Right atrium auricular region (tissue), 2 donors: ENCODE measurements around the gene TEC. TPM values are rescaled to one million over a fixed set of nuclear protein-coding genes. Genes with fewer than 3 reads are reported as not detected.

ENCODE experiments used
- DNase-seq: peaks from one replicate; pipeline ENCODE4 v3.0.0-alpha.2; 2019; ENCODE audit warnings: low spot score
- H3K27ac ChIP-seq, 2 donors: fragments of 200-600 bp; sonication (generic); 1 replicate in 1 of 2; 2 replicates in 1 of 2; pipeline ENCODE4 v1.5.1; 2016 to 2019
- H3K27me3 ChIP-seq, 2 donors: fragments of 200-600 bp; sonication (generic); one replicate each; pipeline versions ENCODE4 v1.5.1 to v1.6.0; 2017 to 2019
- H3K36me3 ChIP-seq: fragments of 200-600 bp; sonication (generic); one replicate; pipeline ENCODE4 v1.5.1; 2016
- H3K4me1 ChIP-seq, 2 donors: fragments of 200-600 bp; sonication (generic); one replicate each; pipeline versions ENCODE4 v1.5.1 to v1.6.0; 2017 to 2019
- H3K4me3 ChIP-seq, 2 donors: fragments of 200-600 bp; sonication (generic); 1 replicate in 1 of 2; 2 replicates in 1 of 2; pipeline ENCODE4 v1.5.1; 2017 to 2019; ENCODE audit warnings: mild to moderate bottlenecking in 1 of 2, moderate library complexity in 1 of 2
- H3K9me3 ChIP-seq, 2 donors: fragments of 200-600 bp; sonication (generic); one replicate each; pipeline ENCODE4 v1.5.1; 2019
- total RNA-seq, 2 donors: library from RNA; depleted of rRNA; stranded (reverse); fragments of >200 nt; gene quantifications; one replicate each; pipeline ENCODE4 v1.1.0, GENCODE V29; 2016
- TF ChIP-seq, protein P1 (sequence below), 2 donors: fragments of 200-600 bp; sonication (generic); IDR thresholded peaks; one replicate each; pipeline ENCODE4 v1.5.1; 2019; ENCODE audit warnings: antibody characterized with exemption in 2 of 2

Gene TEC
- total RNA-seq, 2 donors from 2014 or later = 1.1 to 1.3 TPM

DNA sequence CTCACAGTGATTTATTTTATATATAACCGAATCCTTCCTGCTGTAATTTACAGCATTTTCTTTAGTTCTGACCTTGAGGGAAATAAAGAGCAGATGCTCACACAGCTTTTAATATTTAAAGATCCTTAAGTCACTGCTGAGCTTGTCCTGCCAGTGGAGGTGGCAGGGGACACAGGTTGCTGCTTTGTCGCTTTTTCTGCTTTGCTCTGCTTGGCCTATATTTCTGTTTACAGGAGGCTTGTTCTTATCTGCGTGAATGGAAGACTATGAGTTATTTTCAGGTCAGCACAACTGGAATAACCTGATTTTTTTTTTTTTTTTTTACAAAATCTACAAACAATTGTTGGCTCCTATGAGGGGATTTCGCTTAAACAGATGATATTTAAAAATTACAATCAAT, 137.9 kb downstream of the TEC start:
- Histone ChIP-seq H3K27me3 (no peaks in the 10 kb centered on the region), H3K27ac (peak overlapping the region in 1 of 2 donors; percentile 84), H3K4me3 (no peak overlapping the region), H3K9me3 (no peaks in the 10 kb centered on the region), H3K4me1 (peaks cover 0 to 48% of the 10 kb centered on the region in 2 donors), H3K36me3 (no peaks in the 10 kb centered on the region)
- no peak for DNase-seq
- TF ChIP-seq, protein P1, sequence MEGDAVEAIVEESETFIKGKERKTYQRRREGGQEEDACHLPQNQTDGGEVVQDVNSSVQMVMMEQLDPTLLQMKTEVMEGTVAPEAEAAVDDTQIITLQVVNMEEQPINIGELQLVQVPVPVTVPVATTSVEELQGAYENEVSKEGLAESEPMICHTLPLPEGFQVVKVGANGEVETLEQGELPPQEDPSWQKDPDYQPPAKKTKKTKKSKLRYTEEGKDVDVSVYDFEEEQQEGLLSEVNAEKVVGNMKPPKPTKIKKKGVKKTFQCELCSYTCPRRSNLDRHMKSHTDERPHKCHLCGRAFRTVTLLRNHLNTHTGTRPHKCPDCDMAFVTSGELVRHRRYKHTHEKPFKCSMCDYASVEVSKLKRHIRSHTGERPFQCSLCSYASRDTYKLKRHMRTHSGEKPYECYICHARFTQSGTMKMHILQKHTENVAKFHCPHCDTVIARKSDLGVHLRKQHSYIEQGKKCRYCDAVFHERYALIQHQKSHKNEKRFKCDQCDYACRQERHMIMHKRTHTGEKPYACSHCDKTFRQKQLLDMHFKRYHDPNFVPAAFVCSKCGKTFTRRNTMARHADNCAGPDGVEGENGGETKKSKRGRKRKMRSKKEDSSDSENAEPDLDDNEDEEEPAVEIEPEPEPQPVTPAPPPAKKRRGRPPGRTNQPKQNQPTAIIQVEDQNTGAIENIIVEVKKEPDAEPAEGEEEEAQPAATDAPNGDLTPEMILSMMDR (IDR thresholded peaks at IDR 0.05) = no peak

DNA sequence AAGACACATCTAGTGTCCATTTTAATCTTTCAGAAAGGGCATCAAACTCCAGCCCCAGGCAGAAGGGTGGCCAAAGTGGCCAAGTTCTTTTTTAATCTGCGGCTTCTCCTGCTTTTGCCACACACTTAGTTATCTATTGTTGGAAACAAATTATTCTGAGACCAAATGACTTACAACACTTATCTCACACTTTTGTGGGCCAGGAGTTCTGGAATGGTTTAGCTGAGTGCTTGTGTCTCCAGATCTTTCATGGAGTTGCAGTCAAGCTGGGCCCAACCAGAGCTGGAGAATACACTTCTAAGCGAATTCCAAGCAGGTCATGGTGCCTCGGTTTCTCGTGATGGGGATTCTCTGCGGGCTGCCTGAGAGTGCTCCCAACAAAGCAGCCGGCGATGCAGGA, 139.5 kb downstream of the TEC start:
- H3K4me1 ChIP-seq = peaks cover 0 to 48% of the 10 kb centered on the region in 2 donors
- H3K27ac ChIP-seq = peak overlapping the region; percentile 36 to 84
- H3K36me3 ChIP-seq = no peaks in the 10 kb centered on the region
- H3K27me3 ChIP-seq = no peaks in the 10 kb centered on the region
- TF ChIP-seq, protein P1 (IDR thresholded peaks at IDR 0.05) = no peak
- no peak overlapping the region for H3K4me3 ChIP-seq
- no peaks in the 10 kb centered on the region for H3K9me3 ChIP-seq
- DNase-seq = no peak

DNA sequence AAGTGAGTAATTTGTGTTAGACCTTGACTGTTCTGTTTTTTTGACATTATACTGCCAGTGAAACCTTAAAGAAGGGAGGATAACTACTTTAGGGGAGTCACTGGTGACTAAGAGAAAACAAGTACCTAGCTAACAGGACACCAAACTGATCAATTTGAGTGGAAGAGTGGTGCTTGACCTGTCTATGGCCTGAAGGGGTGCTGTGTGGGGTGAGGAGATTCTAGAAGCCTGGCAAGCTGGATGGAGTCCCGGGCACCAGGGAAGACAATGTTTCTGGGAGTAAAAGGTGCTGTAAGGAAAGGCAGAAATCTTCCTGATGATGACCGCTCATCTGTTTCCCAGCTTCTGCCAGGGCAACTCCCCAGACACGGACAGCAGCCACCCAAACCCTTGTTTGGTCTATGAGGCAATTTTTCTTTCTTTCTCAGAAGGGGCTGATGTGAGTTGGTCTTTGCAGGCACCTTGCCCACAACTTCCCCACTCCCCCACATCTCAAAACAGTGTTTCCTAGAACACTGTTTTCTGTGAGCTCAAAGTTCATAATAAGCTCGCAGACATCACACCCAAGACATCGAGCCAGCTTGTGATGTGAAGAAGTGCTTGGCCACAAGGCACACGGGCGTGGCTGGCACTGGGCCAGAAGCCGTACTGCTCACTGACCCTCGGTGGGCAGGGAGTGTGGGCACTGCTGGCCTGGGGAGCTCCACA, 140.2 kb downstream of the TEC start:
- Histone ChIP-seq H3K27me3 (no peaks in the 10 kb centered on the region), H3K4me1 (peaks cover 0 to 48% of the 10 kb centered on the region in 2 donors), H3K4me3 (no peak overlapping the region), H3K27ac (peak overlapping the region; percentile 36 to 84), H3K9me3 (no peaks in the 10 kb centered on the region), H3K36me3 (no peaks in the 10 kb centered on the region)
- TF ChIP-seq, protein P1 (IDR thresholded peaks at IDR 0.05) = no peak
- no peak for DNase-seq

DNA sequence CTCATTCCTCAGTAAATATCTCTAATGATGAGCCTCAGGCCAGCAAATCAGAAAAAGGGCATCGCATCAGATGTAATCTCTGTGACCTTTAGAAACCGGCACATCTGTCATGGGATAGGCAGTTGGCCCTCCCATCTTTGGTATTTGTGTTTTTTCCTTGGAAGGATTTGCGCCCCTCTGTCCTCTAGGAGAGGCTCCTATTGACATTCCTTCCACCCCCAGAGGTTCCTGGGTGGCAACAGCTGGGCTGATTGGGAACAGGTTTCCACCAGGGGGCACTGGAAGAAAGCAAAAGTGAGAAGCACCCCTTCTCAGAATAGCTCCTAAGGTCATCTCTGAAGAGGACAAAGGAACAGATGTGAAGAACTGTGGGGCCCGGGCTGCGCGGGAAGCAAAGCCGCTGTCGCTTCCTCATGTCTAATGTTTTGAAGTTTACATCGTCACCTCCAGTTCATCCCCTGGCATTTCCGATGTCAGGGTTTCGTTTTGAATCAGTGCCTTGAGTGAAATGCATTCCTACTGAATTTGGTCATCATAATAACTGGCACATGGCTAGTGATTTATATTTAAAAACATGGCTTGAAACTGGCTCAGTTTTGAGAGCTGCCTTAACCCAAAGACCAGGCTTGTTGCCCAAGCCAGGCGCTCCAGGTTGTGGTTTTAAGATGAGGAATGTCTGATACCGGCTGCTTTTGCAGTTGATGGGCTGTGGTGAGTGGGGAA, 141.8 kb downstream of the TEC start:
- Histone ChIP-seq H3K4me3 (peak overlapping the region in 1 of 2 donors; percentile 13), H3K4me1 (peaks cover 0 to 42% of the 10 kb centered on the region in 2 donors), H3K36me3 (no peaks in the 10 kb centered on the region), H3K9me3 (no peaks in the 10 kb centered on the region), H3K27ac (peak overlapping the region in 1 of 2 donors; percentile 68), H3K27me3 (no peaks in the 10 kb centered on the region)
- TF ChIP-seq, protein P1 (IDR thresholded peaks at IDR 0.05) = peak; percentile 56 to 66
- DNase-seq = peak; percentile 65

DNA sequence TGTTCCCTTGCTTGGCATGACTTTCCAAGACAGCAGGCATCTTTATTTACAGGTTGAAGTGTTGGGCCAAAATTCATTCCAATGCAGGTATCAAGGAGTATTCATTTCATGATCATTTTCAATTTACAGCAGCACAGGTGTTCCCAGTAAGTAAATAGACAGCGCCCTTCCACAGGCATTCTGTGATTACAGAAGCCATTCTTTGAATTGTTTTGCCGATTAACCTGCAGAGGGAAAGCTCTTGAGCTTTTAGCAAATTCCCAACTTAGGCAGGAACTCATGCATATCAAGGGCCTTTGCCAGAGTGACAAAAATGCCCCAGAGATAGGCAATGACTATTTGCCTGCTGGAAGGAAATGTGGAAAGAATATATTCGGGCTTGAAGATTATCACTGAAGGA, 142.4 kb downstream of the TEC start:
- Histone ChIP-seq H3K36me3 (no peaks in the 10 kb centered on the region), H3K27me3 (no peaks in the 10 kb centered on the region), H3K4me3 (no peak overlapping the region), H3K4me1 (peaks cover 0 to 42% of the 10 kb centered on the region in 2 donors), H3K9me3 (no peaks in the 10 kb centered on the region), H3K27ac (peak overlapping the region in 1 of 2 donors; percentile 68)
- TF ChIP-seq, protein P1 (IDR thresholded peaks at IDR 0.05) = no peak
- DNase-seq = no peak
